BLaER1 treated with 17β-estradiol and CSF1 and Interleukin-3, amounts not matched to agents 10 nM and 100 nM (cell line): ENCODE measurements around the gene FASN.

Source experiments
- H3K27ac ChIP-seq, 11 experiments: shearing (Covaris generic); formaldehyde crosslinking; 2 replicates each; pipeline ENCODE4 v1.8.1; 2022
- H3K27me3 ChIP-seq, 11 experiments: shearing (Covaris generic); formaldehyde crosslinking; 2 replicates each; pipeline ENCODE4 v1.8.1; 2022
- H3K36me3 ChIP-seq, 11 experiments: shearing (Covaris generic); formaldehyde crosslinking; 2 replicates each; pipeline ENCODE4 v1.8.1; 2022
- H3K4me1 ChIP-seq, 10 experiments: shearing (Covaris generic); formaldehyde crosslinking; 2 replicates each; pipeline ENCODE4 v1.8.1; 2022
- H3K4me2 ChIP-seq, 11 experiments: shearing (Covaris generic); formaldehyde crosslinking; 2 replicates each; pipeline ENCODE4 v1.8.1; 2022
- H3K4me3 ChIP-seq, 10 experiments: shearing (Covaris generic); formaldehyde crosslinking; 2 replicates each; pipeline ENCODE4 v1.8.1; 2022
- H3K9ac ChIP-seq, 11 experiments: shearing (Covaris generic); formaldehyde crosslinking; 2 replicates each; pipeline ENCODE4 v1.8.1; 2022
- H3K9me3 ChIP-seq, 11 experiments: shearing (Covaris generic); formaldehyde crosslinking; replicated peaks in 1 of 11; 2 replicates each; pipeline ENCODE4 v1.8.1; 2022
- H4K20me1 ChIP-seq, 11 experiments: shearing (Covaris generic); formaldehyde crosslinking; 2 replicates each; pipeline ENCODE4 v1.8.1; 2022
- Cebpa-rat ChIP-seq, 11 experiments: shearing (Covaris generic); IDR thresholded peaks; 2 replicates each; pipeline ENCODE4 v1.8.1; 2022

FASN gene

DNA sequence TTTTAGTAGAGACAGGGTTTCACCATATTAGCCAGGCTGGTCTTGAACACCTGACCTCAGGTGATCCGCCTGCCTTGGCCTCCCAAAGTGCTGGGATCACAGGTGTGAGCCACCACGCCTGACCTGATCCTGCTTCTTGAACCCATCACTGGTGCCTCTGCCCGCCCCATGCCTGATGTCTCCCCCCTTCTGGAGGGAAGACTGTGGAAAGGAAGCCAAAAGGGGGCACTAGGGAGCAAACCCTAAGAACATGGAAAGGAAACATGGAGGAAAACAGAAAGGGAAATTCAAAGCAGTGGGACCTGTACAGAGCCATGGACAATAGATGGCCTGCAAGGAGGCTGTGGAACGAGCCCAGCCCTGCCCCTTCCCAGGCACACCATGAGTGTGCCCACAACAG is 31.1 kb upstream of the FASN start:
- Histone ChIP-seq H3K9ac (no peak overlapping the region), H4K20me1 (peaks cover 0 to 16% (median 0%) of the 10 kb centered on the region in 11 experiments; a peak in 4 of 22 replicates), H3K9me3 (no peaks in the 10 kb centered on the region), H3K4me3 (no peak overlapping the region), H3K4me1 (peaks cover 23 to 56% (median 45%) of the 10 kb centered on the region in 10 experiments), H3K36me3 (peaks cover 0 to 4% (median 0%) of the 10 kb centered on the region in 11 experiments; a peak in 1 of 22 replicates), H3K27me3 (peaks cover 0 to 22% (median 0%) of the 10 kb centered on the region in 11 experiments; a peak in 11 of 22 replicates), H3K27ac (no peak overlapping the region), H3K4me2 (no peak overlapping the region)
- no peak for TF ChIP-seq Cebpa-rat (IDR thresholded peaks at IDR 0.05)

- 0 out of 22 replicates have a peak overlapping the region, but pooled peaks of 1 of the 11 experiments have one; percentile 10 for H3K9ac ChIP-seq
Observed at GRCh38 chr17:82128287-82128686, 30.3 kb upstream of the FASN start.

DNA sequence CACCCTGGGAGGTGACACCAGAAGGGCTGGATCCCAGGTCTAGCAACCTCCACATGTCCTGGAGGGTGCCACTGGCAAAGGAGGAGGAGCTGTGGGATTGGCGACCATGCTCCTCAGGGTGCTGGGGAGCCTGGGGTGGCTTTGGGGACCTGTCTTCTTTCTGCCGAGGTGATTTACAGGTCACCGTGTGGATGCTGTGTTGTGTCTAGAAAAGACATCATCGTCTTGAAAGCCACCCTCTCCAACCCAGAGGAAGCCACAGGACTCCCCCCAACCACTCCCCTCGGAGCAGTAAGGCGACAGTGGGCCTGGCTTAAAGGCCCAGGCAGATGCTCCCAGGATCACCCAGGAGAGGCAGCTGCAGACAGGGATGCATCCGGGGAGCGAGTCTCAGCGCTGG is 29.7 kb upstream of the FASN start:
- Histone ChIP-seq H3K4me1 (peaks cover 12 to 47% (median 38%) of the 10 kb centered on the region in 10 experiments), H3K36me3 (peaks cover 0 to 4% (median 0%) of the 10 kb centered on the region in 11 experiments; a peak in 1 of 22 replicates), H3K4me3 (no peak overlapping the region), H3K9me3 (no peaks in the 10 kb centered on the region), H3K27me3 (peaks cover 0 to 22% (median 0%) of the 10 kb centered on the region in 11 experiments; a peak in 11 of 22 replicates), H3K27ac (no peak overlapping the region), H3K9ac (peak overlapping the region in 2 of 11 experiments; percentile 4 to 10; a peak in 1 of 22 replicates), H4K20me1 (peaks cover 0 to 16% (median 0%) of the 10 kb centered on the region in 11 experiments; a peak in 4 of 22 replicates), H3K4me2 (peak overlapping the region in 8 of 11 experiments; percentile 75 to 91 (median 81); a peak in 17 of 22 replicates)
- no peak for TF ChIP-seq Cebpa-rat (IDR thresholded peaks at IDR 0.05)

More at GRCh38 chr17:82128287-82128686, 30.3 kb upstream of the FASN start:
- no peak overlapping the region for H3K4me3 ChIP-seq
- peak overlapping the region in 8 of 11 experiments; percentile 75 to 91 (median 81); a peak in 14 of 22 replicates for H3K4me2 ChIP-seq
- H4K20me1 ChIP-seq: peaks cover 0 to 16% (median 0%) of the 10 kb centered on the region in 11 experiments; a peak in 4 of 22 replicates
- peaks cover 15 to 48% (median 39%) of the 10 kb centered on the region in 10 experiments for H3K4me1 ChIP-seq
- TF ChIP-seq Cebpa-rat (IDR thresholded peaks at IDR 0.05): no peak
- no peak overlapping the region for H3K27ac ChIP-seq
- no peaks in the 10 kb centered on the region for H3K9me3 ChIP-seq
- peaks cover 0 to 4% (median 0%) of the 10 kb centered on the region in 11 experiments; a peak in 1 of 22 replicates for H3K36me3 ChIP-seq
- peaks cover 0 to 22% (median 0%) of the 10 kb centered on the region in 11 experiments; a peak in 11 of 22 replicates for H3K27me3 ChIP-seq

GRCh38 chr17:82127315-82127595 is 29.2 kb upstream of the FASN start:
- Histone ChIP-seq H3K9me3 (no peaks in the 10 kb centered on the region), H3K27me3 (peaks cover 0 to 22% (median 0%) of the 10 kb centered on the region in 11 experiments; a peak in 11 of 22 replicates), H3K36me3 (peaks cover 0 to 4% (median 0%) of the 10 kb centered on the region in 11 experiments; a peak in 1 of 22 replicates), H3K4me1 (peaks cover 14 to 47% (median 39%) of the 10 kb centered on the region in 10 experiments), H3K27ac (no peak overlapping the region), H3K4me3 (no peak overlapping the region), H3K4me2 (peak overlapping the region; percentile 62 to 91 (median 79); a peak in 21 of 22 replicates), H3K9ac (0 out of 22 replicates have a peak overlapping the region, but pooled peaks of 1 of the 11 experiments have one; percentile 29), H4K20me1 (peaks cover 0 to 16% (median 0%) of the 10 kb centered on the region in 11 experiments; a peak in 6 of 22 replicates)
- TF ChIP-seq Cebpa-rat (IDR thresholded peaks at IDR 0.05): no peak

DNA sequence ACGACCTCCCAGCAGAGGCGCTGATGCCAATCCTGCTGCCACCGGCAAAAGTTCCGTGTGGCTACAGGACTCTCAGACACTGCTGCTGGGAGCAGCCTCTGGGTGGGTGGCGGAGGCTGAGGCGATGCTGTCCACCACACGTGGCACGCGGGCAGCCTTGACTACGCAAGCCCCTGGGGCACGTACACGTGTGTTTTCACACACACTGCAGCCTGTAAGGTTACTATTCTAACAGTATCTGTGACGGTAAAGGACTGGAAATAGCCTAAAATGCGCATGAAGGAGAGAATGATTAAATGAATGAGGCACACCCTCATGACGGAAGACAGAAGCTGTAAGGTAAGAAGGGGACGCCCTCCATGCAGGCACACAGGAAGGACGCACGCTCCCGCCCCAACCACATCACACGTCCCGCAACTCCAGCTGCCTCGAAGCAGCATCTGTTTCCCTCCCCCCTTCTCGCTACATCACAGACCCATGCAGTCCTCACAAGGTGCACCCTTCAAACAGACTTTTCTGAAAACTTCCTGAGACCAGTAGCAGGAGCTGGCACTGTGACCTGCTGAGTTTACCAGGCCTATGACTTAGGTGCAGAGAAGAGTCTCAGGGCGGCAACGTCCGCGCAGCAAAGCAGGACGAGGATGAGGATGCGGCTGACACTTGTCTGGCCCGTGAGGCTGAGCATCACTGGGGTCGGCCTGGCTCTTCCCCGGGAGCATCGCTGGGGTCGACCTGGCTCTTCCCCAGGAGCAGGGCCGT is 28.7 kb upstream of the FASN start:
- Histone ChIP-seq H3K27ac (peak overlapping the region in 1 of 11 experiments; percentile 17; a peak in 1 of 22 replicates), H3K36me3 (peaks cover 0 to 4% (median 0%) of the 10 kb centered on the region in 11 experiments; a peak in 1 of 22 replicates), H4K20me1 (peaks cover 0 to 16% (median 0%) of the 10 kb centered on the region in 11 experiments; a peak in 6 of 22 replicates), H3K4me2 (peak overlapping the region; percentile 62 to 91 (median 79)), H3K9ac (peak overlapping the region in 2 of 11 experiments; percentile 23 to 29; a peak in 2 of 22 replicates), H3K4me1 (peaks cover 19 to 50% (median 43%) of the 10 kb centered on the region in 10 experiments), H3K9me3 (no peaks in the 10 kb centered on the region), H3K4me3 (no peak overlapping the region), H3K27me3 (peaks cover 0 to 22% (median 0%) of the 10 kb centered on the region in 11 experiments; a peak in 11 of 22 replicates)
- TF ChIP-seq Cebpa-rat (IDR thresholded peaks at IDR 0.05): no peak

DNA sequence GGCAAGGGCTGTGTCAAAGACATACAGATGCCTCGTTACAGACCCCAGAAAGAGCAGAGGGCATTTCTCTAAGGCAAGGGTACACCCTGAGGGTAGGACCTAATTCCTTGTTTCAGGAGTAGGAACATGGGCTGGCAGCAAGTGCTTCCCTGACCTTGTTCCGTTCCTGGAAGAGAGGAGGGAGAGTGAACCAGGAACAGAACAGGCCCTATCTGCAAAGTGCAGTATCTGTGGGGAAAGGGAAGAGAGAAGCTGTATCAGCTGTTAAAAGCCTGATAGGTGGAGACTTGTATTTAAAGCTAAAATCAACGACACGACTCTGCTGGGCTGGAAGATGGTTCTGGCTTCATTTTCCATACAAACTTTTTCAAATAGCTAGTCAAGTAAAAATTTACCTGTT is 26.1 kb upstream of the FASN start:
- no peak overlapping the region for H3K27ac ChIP-seq
- H3K4me1 ChIP-seq: peaks cover 26 to 73% (median 67%) of the 10 kb centered on the region in 10 experiments
- peaks cover 0 to 22% (median 0%) of the 10 kb centered on the region in 11 experiments; a peak in 11 of 22 replicates for H3K27me3 ChIP-seq
- peaks cover 0 to 16% (median 0%) of the 10 kb centered on the region in 11 experiments; a peak in 7 of 22 replicates for H4K20me1 ChIP-seq
- no peak overlapping the region for H3K4me2 ChIP-seq
- TF ChIP-seq Cebpa-rat (IDR thresholded peaks at IDR 0.05): no peak
- H3K4me3 ChIP-seq: no peak overlapping the region
- no peak overlapping the region for H3K9ac ChIP-seq
- no peaks in the 10 kb centered on the region for H3K9me3 ChIP-seq
- peaks cover 0 to 4% (median 0%) of the 10 kb centered on the region in 11 experiments; a peak in 1 of 22 replicates for H3K36me3 ChIP-seq

DNA sequence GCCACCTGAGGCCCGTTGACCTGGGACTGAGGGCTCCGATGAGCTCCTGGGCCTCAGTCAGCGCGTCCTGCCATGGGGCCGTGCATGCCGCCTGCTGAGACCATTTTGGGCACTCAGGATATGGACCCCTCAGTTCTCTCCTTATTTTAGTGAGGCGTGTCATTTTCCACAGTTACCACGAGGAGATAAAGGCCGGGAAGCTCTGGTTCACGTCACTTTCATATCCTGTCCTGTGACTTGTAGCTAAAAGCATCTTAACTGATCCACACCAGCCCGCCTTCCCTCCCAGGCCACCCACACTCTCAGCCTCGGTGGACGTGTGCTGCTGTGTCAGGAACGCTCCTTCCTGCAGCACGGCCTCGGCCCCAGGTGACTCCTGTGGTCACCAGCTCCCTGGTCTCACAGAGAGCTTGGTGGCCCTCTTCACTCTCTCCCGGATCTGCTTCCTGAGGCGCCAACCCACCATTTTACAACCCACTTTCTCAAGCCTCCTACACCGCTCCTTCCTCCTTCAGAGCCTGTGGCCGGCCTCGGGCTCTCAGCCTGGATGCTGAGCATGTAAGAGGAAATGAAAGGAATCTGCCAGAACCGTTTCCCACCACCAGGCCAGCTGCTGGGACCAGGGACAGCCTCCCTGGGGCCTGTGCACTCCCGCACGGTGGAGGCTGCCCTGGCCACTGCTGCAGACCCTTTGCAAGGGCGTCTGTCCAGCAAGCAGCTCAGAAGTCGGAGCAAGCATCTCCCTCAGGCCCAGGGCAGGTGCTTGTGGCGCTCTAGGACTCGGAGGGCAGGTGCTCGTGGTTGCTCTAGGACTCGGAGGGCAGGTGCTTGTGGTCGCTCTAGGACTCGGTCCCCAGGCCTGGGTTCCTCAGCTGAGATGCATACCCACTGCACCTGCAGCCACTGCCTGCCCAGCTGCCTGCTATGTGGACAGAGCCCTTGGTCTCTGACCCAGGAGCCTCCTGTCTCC is 23.9 kb upstream of the FASN start:
- Histone ChIP-seq H3K27ac (peak overlapping the region in 9 of 11 experiments; percentile 18 to 69 (median 46); a peak in 17 of 22 replicates), H3K4me3 (no peak overlapping the region; a peak in 2 of 20 replicates), H3K27me3 (peaks cover 0 to 7% (median 0%) of the 10 kb centered on the region in 11 experiments; a peak in 9 of 22 replicates), H4K20me1 (peaks cover 0 to 6% (median 0%) of the 10 kb centered on the region in 11 experiments; a peak in 5 of 22 replicates), H3K4me1 (peaks cover 26 to 58% (median 52%) of the 10 kb centered on the region in 10 experiments), H3K36me3 (peaks cover 0 to 4% (median 0%) of the 10 kb centered on the region in 11 experiments; a peak in 1 of 22 replicates), H3K9ac (peak overlapping the region in 9 of 11 experiments; percentile 8 to 59 (median 26); a peak in 10 of 22 replicates), H3K9me3 (no peaks in the 10 kb centered on the region), H3K4me2 (peak overlapping the region; percentile 65 to 91 (median 80))
- no peak for TF ChIP-seq Cebpa-rat (IDR thresholded peaks at IDR 0.05)

DNA sequence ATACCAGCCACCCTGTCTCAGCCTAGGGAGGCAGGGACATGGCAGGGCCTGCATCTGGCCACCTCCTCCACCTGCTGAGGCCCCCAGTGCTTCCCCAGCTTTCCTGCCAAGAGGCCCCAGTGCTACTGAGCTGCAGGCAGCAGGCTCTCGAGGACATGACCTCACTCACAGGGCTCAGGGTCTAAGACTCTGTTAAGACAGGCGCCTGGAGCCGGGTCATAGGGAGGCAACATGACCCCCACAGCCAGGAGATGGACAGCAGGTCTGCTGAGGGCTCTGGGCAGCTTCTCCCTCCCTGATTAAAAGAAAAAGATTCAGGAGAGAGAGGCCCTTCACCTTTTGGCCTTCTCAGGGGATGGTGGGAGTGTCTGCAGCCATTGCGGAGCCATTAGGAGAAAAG is 23.2 kb upstream of the FASN start:
- no peak for TF ChIP-seq Cebpa-rat (IDR thresholded peaks at IDR 0.05)
- peaks cover 0 to under 1% (median 0%) of the 10 kb centered on the region in 11 experiments; a peak in 3 of 22 replicates for H3K27me3 ChIP-seq
- no peaks in the 10 kb centered on the region for H3K9me3 ChIP-seq
- H3K27ac ChIP-seq: peak overlapping the region in 9 of 11 experiments; percentile 18 to 69 (median 46); a peak in 14 of 22 replicates
- peak overlapping the region in 4 of 11 experiments; percentile 7 to 41 (median 28); a peak in 2 of 22 replicates for H3K9ac ChIP-seq
- H3K4me1 ChIP-seq: peaks cover 19 to 51% (median 45%) of the 10 kb centered on the region in 10 experiments
- no peak overlapping the region; a peak in 1 of 20 replicates for H3K4me3 ChIP-seq
- H4K20me1 ChIP-seq: no peaks in the 10 kb centered on the region; a peak in 3 of 22 replicates
- peaks cover 0 to 4% (median 0%) of the 10 kb centered on the region in 11 experiments; a peak in 1 of 22 replicates for H3K36me3 ChIP-seq
- peak overlapping the region; percentile 65 to 91 (median 80) for H3K4me2 ChIP-seq
